Esophagus squamous epithelium (tissue), 5 donors: ENCODE data around the gene BORA. TPM values are rescaled to one million over a fixed set of nuclear protein-coding genes. Genes with fewer than 3 reads are reported as not detected.

Source experiments
- DNase-seq: peaks from one replicate; lab custom pipeline; 2025; lab: John Stamatoyannopoulos, UW
- H3K27ac ChIP-seq, 4 donors: fragments of 200-600 bp; sonication (generic); one replicate each; pipeline ENCODE4 v1.5.1; 2016 to 2019; ENCODE audit warnings: mild to moderate bottlenecking in 1 of 4
- H3K27me3 ChIP-seq, 4 donors: fragments of 200-600 bp; sonication (generic); 1 replicate in 3 of 4; 2 replicates in 1 of 4; pipeline versions ENCODE4 v1.5.1 to v1.6.0; 2017 to 2021; ENCODE audit warnings: antibody characterized with exemption in 1 of 4
- H3K36me3 ChIP-seq, 3 donors: fragments of 200-600 bp; sonication (generic); one replicate each; pipeline ENCODE4 v1.5.1; 2016 to 2019
- H3K4me1 ChIP-seq, 3 donors: fragments of 200-600 bp; sonication (generic); one replicate each; pipeline ENCODE4 v1.5.1; 2017 to 2019
- H3K4me3 ChIP-seq, 4 donors: fragments of 200-600 bp; sonication (generic); 1 replicate in 3 of 4; 2 replicates in 1 of 4; pipeline ENCODE4 v1.5.1; 2016 to 2019; ENCODE audit warnings: mild to moderate bottlenecking in 2 of 4, moderate library complexity in 1 of 4
- H3K9me3 ChIP-seq, 3 donors: fragments of 200-600 bp; sonication (generic); one replicate each; pipeline ENCODE4 v1.5.1; 2016 to 2019
- CTCF ChIP-seq, 6 experiments: fragments of 450-650 bp in 4 of 6; fragments of 200-600 bp in 2 of 6; sonication (generic) in 2 of 6; IDR thresholded peaks; one replicate each; pipeline ENCODE4 v1.5.1; 2016 to 2019; ENCODE audit warnings: antibody characterized with exemption in 6 of 6, mild to moderate bottlenecking in 4 of 6, moderate library complexity in 4 of 6
- POLR2A ChIP-seq, 4 donors: fragments of 450-650 bp; IDR thresholded peaks; one replicate each; pipeline ENCODE4 v1.6.1; 2017; ENCODE audit warnings: antibody characterized with exemption in 4 of 4, mild to moderate bottlenecking in 4 of 4, moderate library complexity in 3 of 4
- WGBS, 2 donors: methylation state at CpG; one replicate each; pipeline ENCODE4 v1.1.5; 2018; 5-methylcytosine and 5-hydroxymethylcytosine counted together
- intact Hi-C: fragments of 100-400 bp; cut with DNase I; formaldehyde crosslinking; loops from one replicate; pipeline ENCODE4 v1.15.0; 2022
- total RNA-seq, 4 donors: library from RNA; depleted of rRNA; stranded (reverse); fragments of >200 nt; gene quantifications; one replicate each; pipeline ENCODE4 v1.1.0, GENCODE V29; 2016
- donor health status: DM: yes; HTN: yes; CAD: no.

BORA gene
- 1 to 10 TPM; 5.2 to 8.7 (median 6.2) TPM for total RNA-seq

- intact Hi-C loops: no loop called here
- peak within 1 kb of the TSS; percentile 73 to 89 (median 80) for H3K4me3 ChIP-seq
- TF ChIP-seq CTCF (IDR thresholded peaks at IDR 0.05): no peak
- TF ChIP-seq POLR2A (IDR thresholded peaks at IDR 0.05): peak in 1 of 4 donors; percentile 42
- H3K9me3 ChIP-seq: no peaks in the 10 kb centered on the region
- 0% methylated on average over 8 to 28 of the region's 71 CpGs for WGBS, 2 donors
- peaks cover 3 to 35% (median 17%) of the 10 kb centered on the region in 3 donors for H3K4me1 ChIP-seq
- no peaks in the 10 kb centered on the region for H3K27me3 ChIP-seq
- peaks cover 0 to 8% (median 0%) of the 10 kb centered on the region in 3 donors for H3K36me3 ChIP-seq
- peak; percentile 85 for DNase-seq
- H3K27ac ChIP-seq: peak within 1 kb of the TSS; percentile 67 to 87 (median 82)
Measured at GRCh38 chr13:72727417-72728289, at the start of gene BORA, which contains the start of gene MZT1. Gene BORA, plus strand, starts transcription at chr13:72727923. Its CDS starts 1,018 bp downstream, at chr13:72728941. Gene MZT1, minus strand, starts transcription at chr13:72727629. Its CDS starts 27 bp downstream, at chr13:72727602.

- no peak for DNase-seq
- Histone ChIP-seq H3K27me3 (no peaks in the 10 kb centered on the region), H3K4me1 (no peaks in the 10 kb centered on the region), H3K4me3 (no peak overlapping the region), H3K27ac (no peak overlapping the region), H3K36me3 (no peaks in the 10 kb centered on the region), H3K9me3 (no peaks in the 10 kb centered on the region)
- WGBS, 2 donors: 7% methylated on average over 1 of the region's 1 CpG
- TF ChIP-seq POLR2A (IDR thresholded peaks at IDR 0.05) (no peak), CTCF (IDR thresholded peaks at IDR 0.05) (no peak)
- intact Hi-C loops: no loop called here
Measured at GRCh38 chr13:72678312-72678711, 49.4 kb upstream of the BORA start.

- WGBS, 2 donors: 82 to 96% methylated on average over 1 of the region's 1 CpG
- no peak overlapping the region for H3K4me3 ChIP-seq
- DNase-seq: no peak
- no peaks in the 10 kb centered on the region for H3K27me3 ChIP-seq
- H3K4me1 ChIP-seq: no peaks in the 10 kb centered on the region
- intact Hi-C loops: no loop called here
- no peak overlapping the region for H3K27ac ChIP-seq
- H3K9me3 ChIP-seq: no peaks in the 10 kb centered on the region
- H3K36me3 ChIP-seq: no peaks in the 10 kb centered on the region
- TF ChIP-seq POLR2A (IDR thresholded peaks at IDR 0.05) (no peak), CTCF (IDR thresholded peaks at IDR 0.05) (no peak)
Measured at GRCh38 chr13:72680353-72680752, 47.4 kb upstream of the BORA start.

- Histone ChIP-seq H3K4me3 (no peak overlapping the region), H3K9me3 (no peaks in the 10 kb centered on the region), H3K4me1 (no peaks in the 10 kb centered on the region), H3K27me3 (no peaks in the 10 kb centered on the region), H3K36me3 (no peaks in the 10 kb centered on the region), H3K27ac (no peak overlapping the region)
- DNase-seq: no peak
- intact Hi-C loops: no loop called here
- 69 to 70% methylated on average over 3 of the region's 3 CpGs for WGBS, 2 donors
- TF ChIP-seq CTCF (IDR thresholded peaks at IDR 0.05) (no peak), POLR2A (IDR thresholded peaks at IDR 0.05) (no peak)
Measured at GRCh38 chr13:72686766-72687165, 41.0 kb upstream of the BORA start.

- intact Hi-C loops: no loop called here
- no peaks in the 10 kb centered on the region for H3K27me3 ChIP-seq
- no peak overlapping the region for H3K27ac ChIP-seq
- H3K9me3 ChIP-seq: peaks cover 0 to 8% (median 0%) of the 10 kb centered on the region in 3 donors
- H3K4me1 ChIP-seq: no peaks in the 10 kb centered on the region
- H3K4me3 ChIP-seq: no peak overlapping the region
- DNase-seq: no peak
- TF ChIP-seq CTCF (IDR thresholded peaks at IDR 0.05) (no peak), POLR2A (IDR thresholded peaks at IDR 0.05) (no peak)
- H3K36me3 ChIP-seq: no peaks in the 10 kb centered on the region
Measured at GRCh38 chr13:72689181-72689696, 38.5 kb upstream of the BORA start.
